HG02943 (cell line): ENCODE results near the gene ERICH6.

Experiments
- ATAC-seq: cut with Tn5 transposase; IDR thresholded peaks from one replicate; pipeline ENCODE4 v1.9.1; 2021; ENCODE audit warnings: mild to moderate bottlenecking, low read depth, moderate library complexity; ENCODE audit not compliant: unreplicated experiment

ERICH6 gene

GRCh38 chr3:150737874-150738679 lies 34.4 kb upstream of the ERICH6 start:
- no peak for ATAC-seq

- ATAC-seq = no peak
These were observed 33.4 kb upstream of the ERICH6 start for GRCh38 chr3:150736903-150737832.

DNA sequence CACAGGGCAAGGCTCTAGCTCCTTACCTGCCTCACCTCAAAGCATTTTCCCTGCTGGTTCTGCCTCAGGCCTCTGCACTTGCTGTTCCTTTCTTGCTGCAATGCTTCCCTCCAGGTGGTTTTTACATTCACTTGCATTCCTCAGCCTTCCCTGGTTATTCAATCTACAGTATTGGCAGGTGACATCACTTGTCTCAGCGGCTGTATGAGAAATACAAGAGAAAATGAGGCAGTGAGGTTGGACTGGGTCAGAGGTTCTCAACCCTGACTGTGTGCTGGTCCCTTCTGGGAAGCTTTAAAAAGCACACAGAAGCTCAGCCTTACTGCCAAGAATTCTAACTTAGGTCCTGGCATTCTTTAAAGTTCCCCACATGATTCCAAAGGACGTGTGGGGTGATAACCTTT lies 32.6 kb upstream of the ERICH6 start:
- ATAC-seq = no peak

DNA sequence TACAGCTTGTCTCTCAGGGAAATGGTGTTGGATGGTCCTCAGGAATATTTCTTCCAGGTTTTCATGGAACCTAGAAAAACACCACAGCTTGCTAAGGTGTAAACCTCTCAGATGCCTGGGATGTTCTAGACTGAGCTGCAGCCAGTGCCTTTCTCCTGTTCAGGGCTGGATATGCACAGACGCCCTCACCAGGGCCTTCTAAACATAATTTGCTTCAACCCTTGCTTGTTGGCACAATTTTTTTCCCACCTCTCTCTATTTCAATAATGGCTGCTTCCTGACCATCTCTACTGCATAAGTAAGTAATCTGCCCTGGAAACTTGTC lies 31.0 kb upstream of the ERICH6 start:
- ATAC-seq = no peak

DNA sequence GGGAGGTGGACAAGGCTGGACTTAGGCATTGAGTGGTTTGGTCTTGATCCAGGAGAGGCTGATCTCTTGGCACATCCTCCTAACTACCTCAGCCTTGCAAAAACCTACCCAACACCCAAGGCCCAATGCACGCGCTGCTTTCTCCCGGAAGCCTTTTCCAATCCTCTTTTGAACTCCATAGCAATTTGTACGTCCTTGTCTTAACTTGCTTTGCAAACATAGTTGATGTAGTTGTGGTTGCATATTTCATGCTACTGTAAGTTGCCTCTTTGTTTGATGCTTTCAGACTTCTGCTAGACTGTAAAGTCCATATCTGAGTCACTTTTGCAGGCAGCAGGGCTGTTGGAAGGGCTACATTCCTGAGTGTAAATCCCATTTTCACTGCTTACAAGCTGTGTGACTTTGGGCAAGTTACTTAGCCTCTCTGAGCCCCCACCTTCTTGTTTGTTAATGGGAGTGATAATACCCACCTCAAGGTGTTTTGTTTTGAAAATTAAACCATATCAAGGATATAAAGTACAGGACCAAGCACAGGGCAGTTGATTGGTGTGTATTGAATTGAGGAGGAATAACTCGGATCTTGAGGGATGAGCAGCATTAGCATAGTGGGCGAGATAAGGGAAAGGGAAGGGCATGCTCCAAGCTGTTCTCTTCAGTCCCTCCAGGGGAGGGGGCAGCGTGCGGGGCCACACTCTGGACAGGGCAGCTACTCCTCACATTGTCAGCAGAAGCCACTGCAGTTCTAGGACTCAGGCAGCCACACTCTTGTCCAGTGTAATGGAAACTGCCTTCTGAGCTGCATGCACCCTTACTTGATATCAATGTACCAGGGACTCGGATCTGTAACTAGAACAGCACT lies 30.4 kb upstream of the ERICH6 start:
- no peak for ATAC-seq

GRCh38 chr3:150733373-150733935 lies 29.7 kb upstream of the ERICH6 start:
- no peak for ATAC-seq

GRCh38 chr3:150729682-150730360 lies 26.1 kb upstream of the ERICH6 start:
- ATAC-seq = no peak

- ATAC-seq = no peak
These were observed 24.2 kb upstream of the ERICH6 start for GRCh38 chr3:150727653-150728502.

DNA sequence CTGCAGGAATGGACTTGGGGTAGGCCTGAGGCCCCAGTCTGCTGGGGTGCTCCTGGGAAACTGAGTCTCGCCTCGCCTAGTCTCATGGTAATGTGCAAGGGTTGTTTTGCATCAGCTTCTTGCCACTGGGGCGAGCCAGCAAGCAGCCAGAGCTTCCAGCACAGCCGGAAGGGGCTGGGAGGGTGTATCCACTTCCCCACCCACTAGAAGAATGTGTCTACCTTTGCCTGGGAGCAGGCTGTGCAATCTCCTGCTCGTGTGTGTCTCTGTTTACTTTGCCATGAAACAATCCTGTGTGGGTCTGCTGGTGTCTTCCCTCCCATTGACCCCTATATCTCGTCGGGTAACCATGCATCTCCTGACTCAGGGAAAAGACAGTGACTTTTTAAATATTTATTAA lies 21.8 kb upstream of the ERICH6 start:
- ATAC-seq = no peak

DNA sequence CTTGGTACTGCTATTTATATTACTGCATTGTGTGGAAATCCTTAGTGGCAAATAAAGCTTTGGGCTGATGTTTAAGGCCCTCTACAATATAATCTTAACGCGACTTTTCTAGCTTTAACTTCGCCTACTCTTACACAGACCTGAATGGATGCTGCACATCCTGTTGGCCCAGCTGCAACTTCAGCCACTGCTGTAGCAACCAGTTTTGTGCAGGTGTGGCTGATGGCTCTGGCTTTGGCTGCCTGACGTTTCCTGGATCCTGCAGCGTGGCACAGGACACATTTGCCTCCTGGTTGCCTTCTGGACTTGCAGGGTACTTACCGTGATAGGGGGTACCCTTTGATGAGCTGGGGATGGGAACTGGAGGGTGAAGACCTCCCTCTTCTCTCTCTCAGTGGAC lies 20.2 kb upstream of the ERICH6 start:
- ATAC-seq = no peak

DNA sequence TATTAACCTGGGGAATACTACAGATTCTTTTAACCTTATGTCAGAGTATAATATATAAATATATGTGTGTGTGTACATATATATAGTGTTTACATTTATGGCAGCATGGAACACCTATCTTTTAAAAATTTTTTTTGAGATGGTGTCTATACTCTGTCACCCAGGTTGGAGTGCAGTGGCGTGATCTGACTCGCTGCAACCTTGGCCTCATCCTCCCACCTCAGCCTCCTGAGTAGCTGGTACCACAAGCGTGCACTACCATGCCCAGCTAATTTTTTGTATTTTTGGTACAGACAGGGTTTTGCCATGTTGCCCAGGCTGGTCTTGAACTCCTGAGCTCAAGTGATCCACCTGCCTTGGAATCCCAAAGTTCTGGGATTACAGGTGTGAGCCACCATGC lies 18.5 kb upstream of the ERICH6 start:
- no peak for ATAC-seq

GRCh38 chr3:150721285-150722130 lies 17.8 kb upstream of the ERICH6 start:
- ATAC-seq = peak; percentile 83

DNA sequence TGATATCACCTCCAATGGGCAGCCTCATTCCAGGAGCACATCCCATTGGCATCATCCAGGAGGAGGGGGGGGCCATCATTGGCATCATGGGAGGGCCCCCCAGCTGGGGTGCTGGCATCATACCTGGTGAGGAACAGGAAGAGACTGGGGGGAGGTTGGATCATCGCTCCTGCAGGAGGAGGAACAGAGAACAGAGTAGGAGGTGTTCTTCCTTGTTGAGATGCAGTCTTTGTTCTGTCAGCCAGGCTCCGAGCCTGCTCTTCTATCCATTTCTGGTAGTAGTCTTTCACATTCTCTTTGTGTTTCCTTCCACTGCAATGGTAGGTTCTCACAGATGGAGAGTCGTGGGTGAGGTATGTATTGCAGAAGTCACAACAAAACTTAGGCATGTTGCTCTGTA lies 16.7 kb upstream of the ERICH6 start:
- no peak for ATAC-seq

- ATAC-seq = no peak
These were observed 6.4 kb upstream of the ERICH6 start for GRCh38 chr3:150710097-150710496.

GRCh38 chr3:150703299-150703755 lies 393 bp downstream of the ERICH6 start:
- peak; percentile 39 for ATAC-seq

DNA sequence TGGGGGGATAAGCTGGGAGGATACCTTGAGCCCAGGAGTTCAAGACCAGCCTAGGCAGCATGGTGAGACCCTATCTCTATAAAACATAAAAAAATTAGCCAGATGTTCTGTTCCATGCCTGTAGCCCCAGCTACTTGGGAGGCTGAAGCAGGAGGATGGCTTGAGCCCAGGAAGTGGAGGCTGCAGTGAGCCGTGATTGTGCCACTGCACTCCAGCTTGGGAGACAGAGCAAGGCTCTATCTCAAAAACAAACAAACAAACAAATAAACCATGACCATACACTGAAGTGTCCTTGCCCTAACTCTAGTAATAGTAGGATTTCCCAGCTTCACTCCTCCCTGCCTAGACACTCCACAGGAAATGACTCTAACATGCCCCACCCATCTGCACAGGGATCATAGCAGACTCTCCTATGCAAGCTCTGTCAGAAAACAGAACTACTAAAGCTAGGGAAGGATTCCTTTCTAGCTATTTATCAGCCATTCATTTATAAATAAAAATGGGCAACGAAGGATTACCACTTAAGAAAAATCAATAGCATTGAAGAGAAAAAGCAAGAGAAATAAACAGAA lies 4.6 kb downstream of the ERICH6 start:
- ATAC-seq = no peak

DNA sequence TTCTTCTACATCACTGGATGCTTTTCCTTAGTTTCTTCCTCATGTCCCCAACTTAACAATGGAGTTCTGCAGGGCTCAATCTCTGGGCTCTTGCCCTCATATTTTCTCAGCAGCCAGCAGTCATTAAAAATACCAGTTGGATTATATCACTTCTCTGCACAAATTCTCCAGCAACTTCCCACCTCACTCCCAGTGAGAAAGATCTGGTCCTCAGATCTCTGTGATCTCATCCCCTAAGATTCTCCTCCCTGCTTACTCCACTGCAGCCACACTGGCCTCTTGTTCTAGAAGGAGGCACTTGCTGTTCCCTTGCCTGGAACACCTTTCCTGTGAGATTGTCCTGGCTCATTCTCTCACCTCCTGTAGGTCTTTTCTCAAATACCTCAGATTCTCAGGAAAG lies 6.1 kb downstream of the ERICH6 start:
- ATAC-seq = no peak
